Naive B cell (primary cell): ENCODE data around the gene PTPN20. TPM values are rescaled to one million over a fixed set of nuclear protein-coding genes. Genes with fewer than 3 reads are reported as not detected.

ENCODE experiments used
- ATAC-seq, 2 donors: fragments of 150-1000 bp; cut with Tn5 transposase; 2 replicates each; pipeline ENCODE4 v1.10.0; 2021; ENCODE audit warnings: low read depth in 2 of 2, mild to moderate bottlenecking in 2 of 2, moderate library complexity in 2 of 2
- DNase-seq: peaks from one replicate; pipeline ENCODE4 v3.0.0; 2022
- H3K27ac Mint-ChIP-seq, 6 donors: one replicate each; pipeline ENCODE4 v1.8.0; 2020 to 2022; ENCODE audit warnings: mild to moderate bottlenecking in 6 of 6, mixed read lengths in 6 of 6, moderate library complexity in 5 of 6, inconsistent platforms in 2 of 6
- H3K27me3 Mint-ChIP-seq, 3 donors: one replicate each; pipeline ENCODE4 v1.8.0; 2021 to 2022; ENCODE audit warnings: mixed read lengths in 3 of 3, mild to moderate bottlenecking in 1 of 3
- H3K36me3 Mint-ChIP-seq, 2 donors: one replicate each; pipeline ENCODE4 v1.8.0; 2020 to 2022; ENCODE audit warnings: mixed read lengths in 2 of 2, inconsistent platforms in 1 of 2, mild to moderate bottlenecking in 1 of 2
- H3K4me1 Mint-ChIP-seq, 3 donors: one replicate each; pipeline ENCODE4 v1.8.0; 2020 to 2022; ENCODE audit warnings: mixed read lengths in 3 of 3, inconsistent platforms in 1 of 3, mild to moderate bottlenecking in 1 of 3, moderate library complexity in 1 of 3
- H3K4me3 Mint-ChIP-seq, 8 donors: one replicate each; pipeline ENCODE4 v1.8.0; 2020 to 2022; ENCODE audit warnings: mild to moderate bottlenecking in 8 of 8, mixed read lengths in 8 of 8, moderate library complexity in 8 of 8, inconsistent platforms in 2 of 8
- H3K9me3 Mint-ChIP-seq, 7 donors: one replicate each; pipeline ENCODE4 v1.8.0; 2020 to 2022; ENCODE audit warnings: mixed read lengths in 7 of 7, mild to moderate bottlenecking in 5 of 7, inconsistent platforms in 2 of 7, moderate library complexity in 1 of 7
- polyA plus RNA-seq, 6 donors: library from polyadenylated mRNA; unstranded; fragments of 300-500 nt; fragmentation: Illumina TruSeq; gene quantifications; one replicate each; pipeline ENCODE4 v1.2.3, GENCODE V29; 2021; ENCODE audit warnings: low read depth in 6 of 6

Gene PTPN20
- polyA plus RNA-seq, 6 donors from 2014 or later = 0.82 to 2.6 (median 0.88) TPM; not detected in 1

DNA sequence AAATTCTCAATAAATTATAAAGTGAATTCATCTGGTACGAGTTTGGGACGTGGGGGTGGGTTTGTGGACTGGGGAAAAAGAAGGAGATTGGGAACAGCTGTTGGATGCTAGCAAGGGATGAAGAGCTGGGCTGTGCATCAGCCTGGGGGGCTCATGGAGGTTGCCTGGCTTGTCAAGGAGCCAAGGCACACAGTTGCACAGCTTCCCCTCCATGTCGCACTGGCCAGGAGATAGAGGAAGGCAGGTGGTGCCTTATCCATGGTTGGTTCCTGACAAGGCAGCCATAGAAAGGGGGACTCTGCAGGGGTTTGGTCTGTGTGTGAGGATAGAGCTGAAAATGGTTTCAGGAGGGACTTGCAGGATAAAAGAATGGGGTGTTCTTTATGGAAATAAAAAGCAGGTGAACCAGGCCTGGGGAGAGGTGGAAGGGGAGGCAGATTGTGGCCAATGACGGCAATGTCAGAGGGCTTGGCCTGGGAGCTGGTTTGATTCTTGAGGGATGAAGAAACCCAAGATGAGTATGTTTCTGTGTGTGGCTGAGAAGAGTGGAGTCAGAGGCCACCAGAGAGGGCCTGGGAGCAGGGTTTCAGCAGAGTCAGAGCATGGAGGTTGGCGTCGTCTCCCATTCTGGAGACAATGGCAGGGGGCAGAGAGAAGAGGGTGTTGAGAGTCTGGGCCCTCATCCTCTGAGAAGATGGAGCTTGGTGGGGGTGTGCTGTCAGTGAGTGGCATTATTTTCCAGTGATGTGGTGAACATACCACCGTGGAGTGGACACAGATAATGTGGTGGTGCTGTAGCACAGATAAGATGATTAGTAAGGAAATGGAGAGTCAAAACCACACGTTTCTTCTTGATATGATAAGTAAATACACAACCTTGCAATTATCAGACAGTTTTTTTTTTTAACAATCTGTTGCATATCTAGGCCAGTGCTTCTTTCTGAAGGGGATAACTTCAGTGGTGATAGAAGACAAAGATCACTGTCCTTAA lies 108.2 kb downstream of the PTPN20 start:
- H3K4me3 Mint-ChIP-seq = no peak overlapping the region
- no peaks in the 10 kb centered on the region for H3K36me3 Mint-ChIP-seq
- DNase-seq (no peak), ATAC-seq (no peak)
- H3K27me3 Mint-ChIP-seq = peaks cover 5 to 28% (median 7%) of the 10 kb centered on the region in 3 donors
- H3K4me1 Mint-ChIP-seq = peaks cover 0 to 4% (median 0%) of the 10 kb centered on the region in 3 donors
- no peak overlapping the region for H3K27ac Mint-ChIP-seq
- H3K9me3 Mint-ChIP-seq = no peaks in the 10 kb centered on the region

DNA sequence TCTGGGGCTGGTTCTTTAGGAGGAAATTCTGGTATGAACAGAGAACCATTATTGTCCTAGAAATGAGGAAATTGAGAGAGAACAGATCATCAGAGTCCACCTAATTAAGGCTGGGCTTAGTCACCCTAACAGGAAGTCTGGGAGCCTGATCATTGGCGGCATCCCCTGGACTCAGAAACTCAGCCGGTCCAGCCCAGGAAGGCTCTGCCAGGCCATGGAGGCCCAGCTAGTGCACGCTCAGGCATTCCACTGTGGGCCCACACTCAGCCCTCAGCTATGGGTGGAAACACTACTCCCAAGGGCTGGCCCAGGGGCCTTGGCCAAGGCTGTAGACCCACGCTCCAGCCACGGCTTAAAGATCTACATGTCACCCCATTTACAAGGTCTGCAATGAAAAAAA lies 109.2 kb downstream of the PTPN20 start:
- Mint-ChIP-seq H3K9me3 (no peaks in the 10 kb centered on the region), H3K27me3 (peaks cover 5 to 28% (median 7%) of the 10 kb centered on the region in 3 donors), H3K4me1 (peaks cover 0 to 4% (median 0%) of the 10 kb centered on the region in 3 donors), H3K36me3 (no peaks in the 10 kb centered on the region), H3K4me3 (no peak overlapping the region), H3K27ac (no peak overlapping the region)
- no peak for DNase-seq
- ATAC-seq = no peak

DNA sequence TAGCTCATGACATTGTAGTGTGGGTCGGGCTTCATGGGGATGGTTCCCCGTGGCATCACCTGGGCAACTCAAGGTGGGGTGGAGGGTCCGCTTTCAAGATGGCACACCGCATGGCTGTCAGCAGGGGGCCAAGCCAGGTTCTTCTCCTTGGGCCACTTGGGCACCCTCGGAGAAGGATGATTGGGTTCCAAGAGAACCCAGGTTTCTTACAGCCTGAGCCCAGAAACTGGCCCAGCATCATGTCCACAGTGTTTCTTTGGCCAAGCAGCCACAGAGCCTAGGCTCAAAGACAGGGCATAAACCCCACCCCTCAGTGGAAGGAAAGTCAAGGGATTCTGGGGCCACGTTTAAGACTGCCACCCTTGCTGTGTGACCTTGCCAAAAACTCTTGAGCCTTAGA lies 110.6 kb downstream of the PTPN20 start:
- DNase-seq (no peak), ATAC-seq (no peak)
- peaks cover 5 to 22% (median 7%) of the 10 kb centered on the region in 3 donors for H3K27me3 Mint-ChIP-seq
- peaks cover 0 to 4% (median 0%) of the 10 kb centered on the region in 3 donors for H3K4me1 Mint-ChIP-seq
- H3K27ac Mint-ChIP-seq = no peak overlapping the region
- no peaks in the 10 kb centered on the region for H3K9me3 Mint-ChIP-seq
- H3K36me3 Mint-ChIP-seq = no peaks in the 10 kb centered on the region
- no peak overlapping the region for H3K4me3 Mint-ChIP-seq

DNA sequence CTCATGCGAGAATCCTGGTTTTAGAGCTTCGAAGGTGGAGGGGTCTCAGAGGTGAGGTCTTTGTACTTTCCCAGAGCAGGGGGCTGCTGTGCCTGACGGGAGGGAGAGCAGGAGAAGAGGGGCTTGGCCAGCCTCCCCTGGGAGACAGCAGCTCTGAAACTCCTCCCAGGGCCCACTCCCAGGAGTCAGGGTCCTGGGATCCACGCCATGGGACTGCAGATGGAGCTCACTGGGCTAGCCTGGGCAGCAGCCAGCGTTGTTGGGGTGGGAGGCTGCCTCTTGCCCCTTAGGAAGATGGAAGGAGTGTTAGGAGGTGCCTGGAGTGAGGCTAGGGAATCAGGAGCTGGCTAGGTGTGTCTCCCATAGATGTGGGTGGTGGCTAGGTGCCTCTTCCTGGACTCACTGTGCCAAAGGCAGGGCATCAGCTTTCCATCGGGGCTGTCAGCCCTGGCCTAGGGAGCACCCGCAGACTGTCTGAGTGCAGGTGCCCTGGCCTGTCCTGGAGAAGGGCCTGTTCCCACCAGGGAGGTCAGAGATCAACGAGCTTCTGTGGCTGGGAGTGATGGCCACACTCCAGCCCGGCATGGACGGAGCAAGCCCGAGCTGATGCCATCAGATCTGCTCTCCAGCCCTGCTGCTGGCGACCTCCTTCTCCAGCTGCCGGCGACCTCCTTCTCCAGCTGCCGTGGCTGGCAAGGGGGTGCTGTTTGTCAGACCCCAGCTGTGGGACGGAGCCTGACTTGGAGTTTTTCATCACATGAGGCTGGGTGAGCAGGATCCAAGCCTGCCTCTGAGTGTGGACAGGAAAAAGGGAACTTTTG lies 111.3 kb downstream of the PTPN20 start:
- Mint-ChIP-seq H3K36me3 (no peaks in the 10 kb centered on the region), H3K27me3 (peaks cover 5 to 16% (median 7%) of the 10 kb centered on the region in 3 donors), H3K4me3 (no peak overlapping the region), H3K27ac (no peak overlapping the region), H3K4me1 (peaks cover 0 to 4% (median 0%) of the 10 kb centered on the region in 3 donors), H3K9me3 (no peaks in the 10 kb centered on the region)
- DNase-seq (no peak), ATAC-seq (no peak)

DNA sequence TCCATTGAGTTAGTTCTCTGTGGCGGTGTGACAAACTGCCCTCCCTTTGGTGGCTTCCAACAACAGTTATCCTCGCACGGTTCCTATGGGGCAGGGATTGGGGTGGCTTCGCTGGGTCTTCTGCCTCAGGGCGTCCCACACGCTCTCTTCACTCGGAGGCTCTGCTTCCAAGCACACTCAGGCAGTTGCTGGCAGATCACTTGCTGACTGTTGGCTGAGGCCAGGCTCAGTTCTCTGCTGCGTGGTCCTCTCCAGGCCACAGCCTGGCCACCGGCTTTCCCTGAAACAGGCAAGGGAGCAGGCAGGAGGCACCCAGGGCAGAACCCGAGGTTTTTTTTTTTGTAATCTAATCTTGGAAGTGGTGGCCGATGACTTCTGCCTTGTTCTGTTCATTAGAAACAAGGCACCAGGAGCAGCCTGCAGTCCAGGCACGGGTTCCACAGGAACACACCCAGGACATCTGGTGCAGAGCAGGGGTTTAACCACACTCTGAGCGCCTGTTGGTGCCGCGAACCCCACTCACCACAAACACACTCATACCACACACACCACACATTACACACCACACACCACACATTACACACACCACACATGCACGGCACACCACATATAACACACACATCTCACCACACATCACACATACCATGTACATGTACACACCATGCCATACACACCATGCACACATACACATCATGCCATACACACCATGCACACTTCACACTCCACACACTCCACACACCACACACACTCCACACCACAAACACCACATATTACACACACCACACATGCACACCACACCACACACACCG lies 112.2 kb downstream of the PTPN20 start:
- Mint-ChIP-seq H3K4me1 (peaks cover 0 to 4% (median 0%) of the 10 kb centered on the region in 3 donors), H3K27ac (no peak overlapping the region), H3K27me3 (peaks cover 5 to 15% (median 7%) of the 10 kb centered on the region in 3 donors), H3K9me3 (no peaks in the 10 kb centered on the region), H3K36me3 (no peaks in the 10 kb centered on the region), H3K4me3 (no peak overlapping the region)
- ATAC-seq (no peak), DNase-seq (no peak)

DNA sequence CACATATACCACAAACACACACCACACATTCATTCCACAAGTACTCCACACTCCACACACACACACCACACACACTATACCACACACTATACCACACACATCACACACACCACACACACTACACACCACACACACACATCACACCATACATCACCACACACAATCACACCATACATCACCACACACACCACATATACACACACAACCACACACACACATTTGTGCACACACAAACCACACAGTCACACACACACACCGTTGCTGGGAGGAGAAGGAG lies 112.8 kb downstream of the PTPN20 start:
- Mint-ChIP-seq H3K4me3 (no peak overlapping the region), H3K27me3 (peaks cover 5 to 15% (median 7%) of the 10 kb centered on the region in 3 donors), H3K9me3 (no peaks in the 10 kb centered on the region), H3K4me1 (peaks cover 0 to 4% (median 3%) of the 10 kb centered on the region in 3 donors), H3K36me3 (no peaks in the 10 kb centered on the region), H3K27ac (no peak overlapping the region)
- no peak for ATAC-seq
- DNase-seq = no peak

DNA sequence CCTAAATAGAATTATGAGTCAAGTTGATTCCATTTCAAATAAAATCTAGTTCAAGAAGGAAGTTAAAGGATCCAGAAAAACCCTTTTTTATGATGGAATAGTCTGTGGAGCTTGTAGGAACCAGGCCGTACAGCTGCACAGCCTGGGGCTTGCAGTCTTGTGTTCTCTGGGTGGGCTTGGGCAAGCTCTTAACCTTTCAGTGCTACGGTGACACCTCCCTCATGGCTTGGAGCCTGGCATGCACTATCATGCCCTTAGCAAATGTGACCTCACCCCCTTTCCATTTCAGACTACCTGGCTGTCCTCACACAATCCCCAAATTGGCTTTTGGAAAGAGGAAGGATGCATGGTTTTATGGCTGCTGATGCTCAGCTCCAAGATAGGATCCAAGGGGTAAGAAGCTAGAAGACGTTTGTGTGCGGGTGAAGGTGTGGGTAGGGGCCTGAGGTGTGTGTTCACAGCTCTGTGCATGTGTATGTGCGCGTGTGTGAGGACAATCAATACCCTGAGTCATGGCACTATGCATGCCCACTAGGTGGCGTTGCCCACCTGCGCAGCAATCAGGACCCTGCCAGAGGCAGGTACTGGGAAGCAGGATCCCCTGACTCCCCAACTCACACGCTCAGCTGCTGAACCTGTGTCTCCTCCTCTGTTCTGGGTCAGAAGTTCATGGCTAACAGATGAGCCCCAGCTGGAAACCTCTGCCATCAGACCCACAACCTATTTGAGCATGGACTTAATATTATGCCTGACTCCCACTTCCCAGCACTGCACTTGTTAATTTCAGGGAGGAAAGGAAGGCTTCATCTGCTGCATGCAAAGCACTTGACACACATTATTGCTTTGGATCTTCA lies 113.4 kb downstream of the PTPN20 start:
- H3K27me3 Mint-ChIP-seq = peaks cover 5 to 15% (median 7%) of the 10 kb centered on the region in 3 donors

DNA sequence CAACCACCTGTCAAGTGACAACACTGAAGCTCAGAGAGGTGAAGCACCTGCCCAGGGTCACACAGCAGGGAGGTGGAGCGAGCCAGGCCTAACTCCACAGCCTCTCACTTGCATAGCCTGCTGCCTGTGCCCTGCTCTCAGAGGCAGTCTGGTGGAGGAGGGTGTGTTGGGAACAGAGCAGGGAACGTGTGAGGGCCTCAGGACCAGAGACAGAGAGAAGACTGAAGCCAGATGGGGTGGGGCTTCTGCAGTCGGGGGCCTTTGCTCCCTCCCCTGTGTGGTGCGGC lies 114.0 kb downstream of the PTPN20 start:
- H3K36me3 Mint-ChIP-seq = no peaks in the 10 kb centered on the region
- H3K4me1 Mint-ChIP-seq = peaks cover 0 to 4% (median 3%) of the 10 kb centered on the region in 3 donors
- H3K4me3 Mint-ChIP-seq = no peak overlapping the region
- H3K27ac Mint-ChIP-seq = no peak overlapping the region
- DNase-seq (no peak), ATAC-seq (no peak)
- H3K9me3 Mint-ChIP-seq = no peaks in the 10 kb centered on the region
- H3K27me3 Mint-ChIP-seq = peaks cover 5 to 15% (median 7%) of the 10 kb centered on the region in 3 donors

More for the DNA sequence above, 113.4 kb downstream of the PTPN20 start:
- ATAC-seq (peak; percentile 65 to 74), DNase-seq (peak; percentile 47)
- Mint-ChIP-seq H3K36me3 (no peaks in the 10 kb centered on the region), H3K4me1 (peaks cover 0 to 4% (median 3%) of the 10 kb centered on the region in 3 donors), H3K9me3 (no peaks in the 10 kb centered on the region), H3K4me3 (no peak overlapping the region), H3K27ac (no peak overlapping the region)

DNA sequence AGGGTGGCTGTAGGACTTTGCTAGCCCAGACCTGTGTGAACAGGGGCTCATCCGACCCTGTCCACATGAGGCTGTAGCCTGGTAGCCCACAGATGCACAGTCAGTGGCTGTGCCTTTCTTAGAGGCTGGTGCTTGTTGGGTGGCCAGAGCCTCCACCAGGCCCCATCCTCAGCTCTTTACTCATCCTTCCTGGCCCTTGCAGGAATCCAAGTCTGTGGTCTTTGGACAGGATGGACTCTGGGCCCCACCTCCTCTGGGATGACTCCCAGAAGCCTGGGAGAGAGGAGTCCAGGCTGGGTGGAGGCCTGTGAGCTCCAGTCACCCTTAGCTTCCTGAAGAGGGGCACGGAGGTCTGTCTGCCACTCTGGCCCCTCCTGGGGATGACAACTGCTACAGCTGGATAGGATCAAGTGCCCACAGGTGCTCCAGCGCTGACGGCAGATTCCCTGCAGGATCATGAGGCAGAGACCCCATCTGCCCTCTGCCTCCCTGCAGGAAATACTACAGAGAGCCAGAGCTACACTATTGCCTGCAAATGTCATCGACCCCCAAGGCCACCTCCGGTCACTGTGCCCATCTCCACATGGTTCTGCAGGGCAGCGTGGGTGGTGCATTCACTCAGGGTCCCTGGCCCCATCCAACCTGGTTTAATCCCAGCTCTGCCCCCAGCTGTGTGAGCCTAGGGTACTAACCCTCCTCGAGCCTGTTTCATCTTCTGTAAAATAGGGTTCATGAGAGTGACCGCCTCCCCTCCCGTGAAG lies 114.5 kb downstream of the PTPN20 start:
- Mint-ChIP-seq H3K4me1 (peaks cover 0 to 4% (median 3%) of the 10 kb centered on the region in 3 donors), H3K4me3 (peak overlapping the region in 1 of 8 donors; percentile 57), H3K27ac (no peak overlapping the region), H3K36me3 (no peaks in the 10 kb centered on the region), H3K27me3 (peaks cover 5 to 15% (median 7%) of the 10 kb centered on the region in 3 donors), H3K9me3 (no peaks in the 10 kb centered on the region)
- ATAC-seq = no peak
- no peak for DNase-seq

DNA sequence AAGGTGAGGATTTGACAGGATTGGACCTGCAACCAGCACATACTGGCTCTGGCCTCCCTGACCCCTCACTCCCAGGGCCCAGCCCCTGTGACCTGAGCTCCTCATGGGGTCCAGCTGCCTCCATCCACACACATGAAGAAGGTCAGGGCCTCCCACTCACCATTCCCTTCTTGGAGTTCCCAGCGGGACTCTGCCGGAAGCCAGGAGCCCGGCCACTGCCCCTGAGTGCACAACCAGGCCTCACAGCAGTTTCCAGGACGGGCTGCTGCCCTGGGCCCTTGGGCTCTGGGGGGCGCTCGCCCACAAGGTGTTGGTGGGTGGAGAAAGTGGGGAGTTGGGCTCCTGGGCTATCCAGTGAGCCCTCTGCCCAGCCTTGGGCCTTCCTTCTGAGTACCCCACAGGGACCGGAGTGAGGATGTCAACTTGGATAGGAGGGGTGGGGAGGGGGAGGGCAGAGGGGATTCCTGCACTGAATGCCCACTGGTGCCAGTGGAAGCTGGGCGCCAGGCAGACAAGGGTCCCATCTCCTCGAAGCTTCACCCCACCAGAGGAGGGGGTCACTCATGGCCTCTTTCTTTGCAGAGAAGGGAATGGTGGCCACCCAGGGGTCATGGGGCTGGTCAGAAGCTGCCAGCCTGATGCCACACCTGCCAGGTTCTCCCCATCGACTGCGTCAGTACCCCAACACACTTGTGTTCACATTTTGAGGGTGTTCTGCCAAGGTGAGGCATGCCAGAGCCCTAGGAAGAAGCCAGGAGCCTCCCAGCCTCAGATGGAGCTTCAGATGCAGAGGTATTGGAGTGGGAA lies 115.3 kb downstream of the PTPN20 start:
- Mint-ChIP-seq H3K27me3 (peaks cover 5 to 22% (median 12%) of the 10 kb centered on the region in 3 donors), H3K27ac (no peak overlapping the region), H3K36me3 (no peaks in the 10 kb centered on the region), H3K4me3 (peak overlapping the region in 1 of 8 donors; percentile 57), H3K9me3 (no peaks in the 10 kb centered on the region), H3K4me1 (peaks cover 0 to 4% (median 3%) of the 10 kb centered on the region in 3 donors)
- no peak for ATAC-seq
- DNase-seq = no peak

DNA sequence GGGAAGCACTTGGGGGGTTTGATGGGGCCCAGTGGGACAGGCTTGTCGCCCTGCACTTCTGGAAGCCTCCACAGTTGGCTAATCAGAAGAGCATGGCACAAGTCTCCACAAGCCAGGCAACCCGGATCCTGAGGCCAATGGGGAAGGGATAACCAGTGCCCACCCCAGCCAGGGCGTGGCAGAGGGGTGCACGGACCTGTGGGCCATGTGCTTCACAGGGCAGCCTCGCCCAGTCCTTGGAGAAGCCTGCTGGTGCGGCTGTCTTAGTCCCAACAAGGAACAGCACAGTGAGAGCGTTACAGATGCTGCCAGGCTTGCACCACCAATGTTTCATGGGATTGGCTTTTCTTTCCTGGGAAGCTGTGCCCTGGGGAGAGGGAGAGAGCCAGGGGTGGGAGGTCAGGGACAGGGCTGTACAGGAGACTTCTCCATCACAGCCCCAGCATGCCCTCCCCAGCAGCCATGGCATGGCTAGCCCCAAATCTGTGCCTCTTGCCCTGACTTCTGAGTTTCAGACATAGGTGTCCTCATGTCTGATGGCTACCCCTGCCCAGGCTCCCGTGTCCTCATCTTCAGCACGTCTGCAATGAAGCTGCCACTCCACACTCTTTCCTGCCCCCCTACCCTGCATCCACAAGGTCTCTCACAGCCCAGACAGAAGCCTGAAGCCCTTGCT lies 116.0 kb downstream of the PTPN20 start:
- ATAC-seq (no peak), DNase-seq (no peak)
- Mint-ChIP-seq H3K27me3 (peaks cover 5 to 21% (median 14%) of the 10 kb centered on the region in 3 donors), H3K27ac (no peak overlapping the region), H3K4me3 (no peak overlapping the region), H3K9me3 (no peaks in the 10 kb centered on the region), H3K36me3 (no peaks in the 10 kb centered on the region), H3K4me1 (peaks cover 0 to 4% (median 3%) of the 10 kb centered on the region in 3 donors)
